ENCODE results near the gene MSGN1.

- TF ChIP-seq EZH2 (IDR thresholded peaks at IDR 0.05; ENCODE audit: borderline replicate concordance, low read depth, low read length, poor library complexity, severe bottlenecking) (no peak), CTCF (conservative IDR thresholded peaks at IDR 0.05; ENCODE audit: low read depth, low read length) (no peak)
Measured at GRCh38 chr2:17835516-17835915, 19.3 kb downstream of the MSGN1 start.

All from A673 (cell line).